ENCODE measurements around the gene TMEM63A.

DNA sequence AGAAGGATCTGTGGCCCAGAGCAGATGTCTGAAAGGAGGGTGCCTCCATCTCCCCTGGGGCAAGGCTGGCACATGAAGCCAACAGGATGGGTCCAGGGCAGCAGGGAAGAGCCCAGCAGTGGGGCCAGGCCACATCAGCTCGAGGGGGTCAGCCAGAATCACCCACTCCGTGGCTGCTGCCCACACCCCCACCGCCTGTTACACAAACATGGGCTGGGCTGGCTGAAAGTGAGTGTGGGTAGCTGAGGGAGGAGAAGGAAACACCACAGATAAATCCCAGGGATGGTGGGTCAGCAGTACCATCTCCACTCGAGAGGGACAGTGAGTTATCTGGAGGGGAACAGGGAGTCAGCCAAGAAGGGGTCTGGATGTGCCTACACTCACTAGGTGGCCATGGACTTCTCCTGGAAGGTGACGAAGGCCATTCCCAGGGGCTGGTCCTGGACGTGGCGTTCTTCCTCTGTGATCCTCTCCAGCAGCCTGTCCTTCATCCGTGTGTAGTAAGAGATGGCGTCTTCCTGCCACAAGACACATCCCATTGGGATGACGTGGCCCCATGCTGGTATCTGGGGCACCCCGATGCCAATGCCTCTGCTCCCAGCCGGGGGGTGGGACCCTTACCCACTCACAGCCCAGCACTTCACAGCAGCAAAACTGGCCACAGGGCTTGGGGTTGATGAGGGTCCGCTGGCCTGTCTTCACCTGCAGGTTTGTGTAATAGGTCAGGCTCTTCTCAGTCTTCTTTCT, 20.2 kb downstream of the TMEM63A start:
- TF ChIP-seq EZH2 (IDR thresholded peaks at IDR 0.05; ENCODE audit: borderline replicate concordance, insufficient read depth, low read length, poor library complexity, severe bottlenecking) (no peak), POLR2AphosphoS5 (IDR thresholded peaks at IDR 0.05) (no peak), RAD21 (conservative IDR thresholded peaks at IDR 0.05) (no peak), EP300 (conservative IDR thresholded peaks at IDR 0.05; ENCODE audit: poor library complexity, severe bottlenecking) (no peak)
- TF ChIP-seq, protein P1, sequence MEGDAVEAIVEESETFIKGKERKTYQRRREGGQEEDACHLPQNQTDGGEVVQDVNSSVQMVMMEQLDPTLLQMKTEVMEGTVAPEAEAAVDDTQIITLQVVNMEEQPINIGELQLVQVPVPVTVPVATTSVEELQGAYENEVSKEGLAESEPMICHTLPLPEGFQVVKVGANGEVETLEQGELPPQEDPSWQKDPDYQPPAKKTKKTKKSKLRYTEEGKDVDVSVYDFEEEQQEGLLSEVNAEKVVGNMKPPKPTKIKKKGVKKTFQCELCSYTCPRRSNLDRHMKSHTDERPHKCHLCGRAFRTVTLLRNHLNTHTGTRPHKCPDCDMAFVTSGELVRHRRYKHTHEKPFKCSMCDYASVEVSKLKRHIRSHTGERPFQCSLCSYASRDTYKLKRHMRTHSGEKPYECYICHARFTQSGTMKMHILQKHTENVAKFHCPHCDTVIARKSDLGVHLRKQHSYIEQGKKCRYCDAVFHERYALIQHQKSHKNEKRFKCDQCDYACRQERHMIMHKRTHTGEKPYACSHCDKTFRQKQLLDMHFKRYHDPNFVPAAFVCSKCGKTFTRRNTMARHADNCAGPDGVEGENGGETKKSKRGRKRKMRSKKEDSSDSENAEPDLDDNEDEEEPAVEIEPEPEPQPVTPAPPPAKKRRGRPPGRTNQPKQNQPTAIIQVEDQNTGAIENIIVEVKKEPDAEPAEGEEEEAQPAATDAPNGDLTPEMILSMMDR (IDR thresholded peaks at IDR 0.05; ENCODE audit: poor library complexity, severe bottlenecking) = no peak
